ENCODE data around the gene NOTCH1. TPM values are rescaled to one million over a fixed set of nuclear protein-coding genes. Genes with fewer than 3 reads are reported as not detected.

Gene NOTCH1
- total and polyA plus RNA-seq, 2 of the 4 experiments (the other 2 are of a cell fraction) = 1.8 to 6.0 TPM

DNA sequence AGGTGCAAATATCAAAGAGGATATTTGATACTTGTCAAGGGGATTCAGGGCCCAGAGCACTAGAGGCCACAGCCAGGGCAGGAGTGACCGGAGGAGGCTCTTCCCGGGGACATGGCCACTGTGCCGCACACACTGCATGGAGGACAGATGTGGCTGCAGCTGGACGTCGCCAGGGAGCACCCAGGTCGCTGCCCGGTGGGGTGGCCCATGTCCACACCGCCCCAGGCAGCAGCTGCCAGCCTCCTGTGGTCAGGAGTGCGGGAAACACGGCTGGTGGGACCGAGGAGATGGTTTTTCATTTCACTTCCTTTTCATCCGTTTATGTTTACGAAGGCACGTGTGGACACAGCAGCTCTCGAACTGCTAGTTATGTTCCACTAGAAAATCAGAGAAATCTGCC lies 78.1 kb downstream of the NOTCH1 start:
- Histone ChIP-seq H2BK120ac (ENCODE audit: low read depth, low read length) (no peak overlapping the region), H3K36me3 (ENCODE audit: control insufficient read depth, insufficient read depth, low read length) (peaks cover 87% of the 10 kb centered on the region), H4K5ac (ENCODE audit: low read depth, low read length) (no peak overlapping the region), H2BK15ac (ENCODE audit: low read depth, low read length) (no peak overlapping the region), H2BK20ac (ENCODE audit: low read depth, low read length) (no peak overlapping the region), H2BK5ac (ENCODE audit: low read depth, low read length, poor library complexity, severe bottlenecking) (no peak overlapping the region), H4K8ac (ENCODE audit: low read depth in 2 of 2, low read length in 2 of 2) (no peak overlapping the region), H3K79me1 (ENCODE audit: low read depth in 1 of 2, low read length in 2 of 2) (peaks cover 36 to 73% of the 10 kb centered on the region in 2 experiments), H3K9me1 (ENCODE audit: insufficient read depth, low read length) (no peaks in the 10 kb centered on the region), H3K4me2 (ENCODE audit: low read depth, low read length) (no peak overlapping the region), H3K9me3 (ENCODE audit: control insufficient read depth, insufficient read depth, low read length) (no peaks in the 10 kb centered on the region), H2AK9ac (replicated peaks; ENCODE audit: low read depth, low read length, poor library complexity) (no peak overlapping the region), H3K9ac (ENCODE audit: low read depth, low read length) (no peak overlapping the region), H2AFZ (replicated peaks; ENCODE audit: low read length, poor library complexity) (peak overlapping the region; percentile 43), H3K18ac (ENCODE audit: low read depth, low read length) (no peak overlapping the region), H3K14ac (replicated peaks; ENCODE audit: low read depth, low read length) (no peak overlapping the region), H3K4ac (ENCODE audit: low read depth, low read length) (no peak overlapping the region), H3K27me3 (ENCODE audit: control insufficient read depth, insufficient read depth, low read length) (no peaks in the 10 kb centered on the region), H3K27ac (ENCODE audit: insufficient read depth, low read length) (no peak overlapping the region), H3K4me3 (ENCODE audit: insufficient read depth, low read depth, low read length) (no peak overlapping the region), H3K4me1 (ENCODE audit: control insufficient read depth, insufficient read depth, low read length) (no peaks in the 10 kb centered on the region), H4K20me1 (ENCODE audit: insufficient read depth, low read length) (peaks cover 74% of the 10 kb centered on the region), H4K91ac (ENCODE audit: insufficient read depth, low read depth, low read length) (no peak overlapping the region), H3K23ac (ENCODE audit: low read depth, low read length) (no peak overlapping the region), H3K56ac (ENCODE audit: extremely low read depth, insufficient read depth, low read length) (no peak overlapping the region), H2AK5ac (ENCODE audit: low read depth, low read length) (no peak overlapping the region)
- no peak for DNase-seq
- ChIA-PET POLR2A (ENCODE audit: unreplicated experiment) (no interaction called here), CTCF (interaction anchor here (0.5 kb wide), 1 partner anchor 12 kb away, joined by 3 read pairs; no protein-coding TSS in a partner anchor)
- TF ChIP-seq, protein P1, sequence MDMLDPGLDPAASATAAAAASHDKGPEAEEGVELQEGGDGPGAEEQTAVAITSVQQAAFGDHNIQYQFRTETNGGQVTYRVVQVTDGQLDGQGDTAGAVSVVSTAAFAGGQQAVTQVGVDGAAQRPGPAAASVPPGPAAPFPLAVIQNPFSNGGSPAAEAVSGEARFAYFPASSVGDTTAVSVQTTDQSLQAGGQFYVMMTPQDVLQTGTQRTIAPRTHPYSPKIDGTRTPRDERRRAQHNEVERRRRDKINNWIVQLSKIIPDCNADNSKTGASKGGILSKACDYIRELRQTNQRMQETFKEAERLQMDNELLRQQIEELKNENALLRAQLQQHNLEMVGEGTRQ (IDR thresholded peaks at IDR 0.05; ENCODE audit: low read depth, low read length) = no peak
- TF ChIP-seq NFE2L2 (IDR thresholded peaks at IDR 0.05; ENCODE audit: low read depth, low read length) (no peak), MAFK (IDR thresholded peaks at IDR 0.05; ENCODE audit: low read depth, low read length) (no peak)
- WGBS, 2 experiments (ENCODE audit: extremely low coverage in 2 of 2, insufficient read length in 1 of 2) = 100% methylated on average over 2 of the region's 15 CpGs; no CpG with 5 or more reads in 1 of the 2 experiments
- in situ Hi-C loops (cut with MboI; ENCODE audit: low sequenced_read_pairs) = no loop called here
- no peak for ATAC-seq (ENCODE audit: low read depth)
- intact Hi-C loops (cut with micrococcal nuclease) = no loop called here
- no TSS peak for BruUV-seq (replicated peaks)
- dilution Hi-C loops (cut with HindIII; ENCODE audit: low sequenced_read_pairs, unreplicated experiment) = no loop called here

All from IMR-90 (cell line).